Right lobe of liver (tissue), 6 donors: ENCODE results near the gene SNX32. TPM values are rescaled to one million over a fixed set of nuclear protein-coding genes. Genes with fewer than 3 reads are reported as not detected.

Experiments used
- ATAC-seq, 4 donors: fragments of 200-7000 bp; cut with Tn5 transposase; one replicate each; pipeline ENCODE4 v1.9.1; 2020; ENCODE audit warnings: mild to moderate bottlenecking in 4 of 4, moderate library complexity in 4 of 4
- DNase-seq, 3 donors: peaks; one replicate each; pipeline ENCODE4 v3.0.0-alpha.2; 2020
- H3K27ac ChIP-seq, 3 donors: fragments of 200-600 bp; one replicate each; pipeline ENCODE4 v1.8.0; 2022
- H3K27me3 ChIP-seq, 2 donors: fragments of 200-600 bp; one replicate each; pipeline ENCODE4 v1.8.0; 2022
- H3K36me3 ChIP-seq, 4 donors: fragments of 200-600 bp; sonication (generic) in 1 of 4; one replicate each; pipeline versions ENCODE4 v1.5.1 to v1.8.0; 2017 to 2022; ENCODE audit warnings: control low read depth in 1 of 4
- H3K4me1 ChIP-seq, 4 donors: fragments of 200-600 bp; sonication (generic) in 1 of 4; one replicate each; pipeline versions ENCODE4 v1.5.1 to v1.8.0; 2017 to 2022; ENCODE audit warnings: control low read depth in 1 of 4
- H3K4me3 ChIP-seq, 3 donors: fragments of 200-600 bp; one replicate each; pipeline ENCODE4 v1.8.0; 2022
- H3K9me3 ChIP-seq, 4 donors: fragments of 200-600 bp; sonication (generic) in 1 of 4; one replicate each; pipeline versions ENCODE4 v1.5.1 to v1.8.0; 2017 to 2022; ENCODE audit warnings: control low read depth in 1 of 4
- POLR2A ChIP-seq: fragments of 450-650 bp; IDR thresholded peaks from one replicate; pipeline ENCODE4 v1.6.1; 2017; ENCODE audit warnings: antibody characterized with exemption, mild to moderate bottlenecking
- WGBS: methylation state at CpG from one replicate; pipeline ENCODE4 v1.1.6; 2018; ENCODE audit warnings: low coverage, low lambda C conversion rate; ENCODE audit not compliant: insufficient coverage; ENCODE audit errors: missing lambda C conversion rate; 5-methylcytosine and 5-hydroxymethylcytosine counted together
- intact Hi-C, 2 donors: fragments of 100-400 bp; cut with DNase I; formaldehyde crosslinking; loops; one replicate each; pipeline versions ENCODE4 v1.11.2 to v1.14.1; 2022
- total RNA-seq, 6 experiments: library from RNA; depleted of rRNA in 2 of 6; stranded (reverse); fragments of >200 nt in 2 of 6; fragmentation: NEBNext Ultra II Directional in 3 of 6; extraction: Animal tissue kit (Norgen Biotek cat#: 25700) in 3 of 6; gene quantifications; one replicate each; pipeline versions ENCODE4 v1.1.0 to v1.2.4, GENCODE V29; 2016 to 2023
- TF ChIP-seq, protein P1 (sequence below), 4 donors: fragments of 200-600 bp in 3 of 4; fragments of 450-650 bp in 1 of 4; IDR thresholded peaks; one replicate each; pipeline versions ENCODE4 v1.5.1 to v1.8.0; 2016 to 2022; ENCODE audit warnings: antibody characterized with exemption in 4 of 4, mild to moderate bottlenecking in 2 of 4
- donor health status: DM: no; HTN: yes; CAD: no.
- donor health status: DM: no; HTN: no; CAD: no.
- donor health status: DM: no; HTN: no; CAD: no.
- donor health status: DM: no; HTN: yes; CAD: no.
- donor health status: DM: no; HTN: yes; CAD: no.

Gene SNX32
- total RNA-seq, 6 experiments from 2014 or later = 0.16 to 0.37 (median 0.31) TPM; not detected in 3

DNA sequence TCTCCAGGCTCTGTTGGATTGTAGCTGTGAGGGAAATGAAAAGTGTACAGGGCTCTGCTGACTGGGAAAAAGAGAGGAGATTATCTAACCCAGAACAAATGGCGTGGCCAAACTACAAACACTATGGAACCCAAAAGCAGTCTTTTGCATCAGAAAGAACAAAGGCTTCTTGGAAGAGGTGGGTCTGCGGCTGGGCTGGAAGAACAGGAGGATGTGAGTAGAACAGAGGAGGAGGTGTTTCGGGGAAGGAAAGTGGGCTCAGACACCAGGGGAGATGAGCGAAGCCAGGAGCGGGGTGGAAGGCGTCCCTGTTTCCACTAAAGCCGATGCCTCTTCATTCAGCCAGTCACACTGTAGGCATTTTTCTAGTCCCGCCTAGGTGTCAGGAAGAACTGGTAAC, 34.9 kb upstream of the SNX32 start:
- WGBS = 89% methylated on average over 7 of the region's 8 CpGs
- H3K4me1 ChIP-seq = no peaks in the 10 kb centered on the region
- H3K36me3 ChIP-seq = no peaks in the 10 kb centered on the region
- H3K27ac ChIP-seq = no peak overlapping the region
- no peak for ATAC-seq
- DNase-seq = no peak
- no peak for TF ChIP-seq POLR2A
- TF ChIP-seq, protein P1, sequence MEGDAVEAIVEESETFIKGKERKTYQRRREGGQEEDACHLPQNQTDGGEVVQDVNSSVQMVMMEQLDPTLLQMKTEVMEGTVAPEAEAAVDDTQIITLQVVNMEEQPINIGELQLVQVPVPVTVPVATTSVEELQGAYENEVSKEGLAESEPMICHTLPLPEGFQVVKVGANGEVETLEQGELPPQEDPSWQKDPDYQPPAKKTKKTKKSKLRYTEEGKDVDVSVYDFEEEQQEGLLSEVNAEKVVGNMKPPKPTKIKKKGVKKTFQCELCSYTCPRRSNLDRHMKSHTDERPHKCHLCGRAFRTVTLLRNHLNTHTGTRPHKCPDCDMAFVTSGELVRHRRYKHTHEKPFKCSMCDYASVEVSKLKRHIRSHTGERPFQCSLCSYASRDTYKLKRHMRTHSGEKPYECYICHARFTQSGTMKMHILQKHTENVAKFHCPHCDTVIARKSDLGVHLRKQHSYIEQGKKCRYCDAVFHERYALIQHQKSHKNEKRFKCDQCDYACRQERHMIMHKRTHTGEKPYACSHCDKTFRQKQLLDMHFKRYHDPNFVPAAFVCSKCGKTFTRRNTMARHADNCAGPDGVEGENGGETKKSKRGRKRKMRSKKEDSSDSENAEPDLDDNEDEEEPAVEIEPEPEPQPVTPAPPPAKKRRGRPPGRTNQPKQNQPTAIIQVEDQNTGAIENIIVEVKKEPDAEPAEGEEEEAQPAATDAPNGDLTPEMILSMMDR (IDR thresholded peaks at IDR 0.05) = no peak
- H3K27me3 ChIP-seq = no peaks in the 10 kb centered on the region
- no peak overlapping the region for H3K4me3 ChIP-seq
- no peaks in the 10 kb centered on the region for H3K9me3 ChIP-seq
- intact Hi-C loops = no loop called here

DNA sequence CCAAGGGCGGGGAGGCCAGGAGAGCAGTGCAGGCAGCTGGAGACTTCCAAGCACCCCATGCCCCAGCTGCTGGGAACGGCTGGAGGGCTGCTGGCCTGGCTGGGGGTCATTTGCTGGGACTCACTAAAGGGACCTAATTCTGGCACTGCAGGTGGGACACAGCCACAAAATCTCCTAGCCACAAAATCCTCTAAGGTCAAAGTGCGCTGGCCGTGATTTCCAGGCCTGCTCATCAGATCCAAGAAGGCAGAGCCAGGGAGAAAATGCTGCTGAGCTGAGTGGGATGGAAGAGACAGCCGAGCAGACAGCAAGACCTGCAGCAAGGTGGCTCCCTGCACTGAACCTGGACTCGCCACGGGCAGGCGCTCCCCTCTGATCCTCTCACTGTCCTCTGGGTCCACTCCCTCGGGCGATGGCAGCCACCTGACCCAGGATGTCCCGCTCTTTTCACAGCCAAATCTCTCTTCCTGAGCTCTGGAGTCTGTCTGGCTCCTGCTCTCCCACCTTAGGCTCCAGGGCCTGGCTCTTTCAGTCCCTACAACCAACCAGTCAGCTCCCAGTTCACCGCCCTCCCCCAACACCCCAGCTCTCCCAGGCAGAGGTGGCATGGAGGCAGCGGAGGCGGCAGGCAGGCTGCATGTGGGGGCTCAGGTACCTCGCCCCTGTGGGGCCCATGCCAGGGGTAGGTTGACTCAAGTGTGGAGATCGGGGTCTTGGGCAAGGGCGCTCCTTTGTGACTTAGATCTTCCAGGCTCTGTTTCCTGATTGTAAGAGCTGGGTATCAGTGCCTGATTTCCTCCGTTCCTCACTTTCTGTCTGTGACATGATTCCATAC, 32.4 kb upstream of the SNX32 start:
- Histone ChIP-seq H3K4me3 (no peak overlapping the region), H3K4me1 (no peaks in the 10 kb centered on the region), H3K27me3 (no peaks in the 10 kb centered on the region), H3K36me3 (no peaks in the 10 kb centered on the region), H3K9me3 (no peaks in the 10 kb centered on the region), H3K27ac (no peak overlapping the region)
- 77% methylated on average over 12 of the region's 18 CpGs for WGBS
- DNase-seq (no peak), ATAC-seq (no peak)
- no peak for TF ChIP-seq POLR2A
- TF ChIP-seq, protein P1 (IDR thresholded peaks at IDR 0.05) = no peak
- intact Hi-C loops = no loop called here

DNA sequence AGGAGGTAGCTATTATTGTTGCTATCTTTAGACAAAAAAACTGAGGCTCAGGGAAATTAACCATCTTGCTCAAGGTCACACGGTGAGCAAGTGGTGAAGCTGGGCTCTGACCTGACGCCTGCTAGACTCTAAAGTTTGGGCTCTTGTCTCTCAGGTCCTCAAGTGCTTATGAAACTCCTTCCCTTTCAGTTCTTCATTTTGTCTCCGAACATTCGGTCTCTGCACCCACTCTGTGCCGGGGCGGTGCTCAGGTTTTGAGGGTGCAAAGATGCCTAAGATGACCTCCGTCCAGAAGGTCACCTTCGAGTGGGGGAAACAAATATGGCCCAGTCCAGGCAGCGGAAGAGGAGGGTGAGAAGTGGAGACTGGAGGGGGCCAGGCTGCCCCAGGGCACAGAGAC, 30.9 kb upstream of the SNX32 start:
- Histone ChIP-seq H3K36me3 (no peaks in the 10 kb centered on the region), H3K4me3 (no peak overlapping the region), H3K27ac (no peak overlapping the region), H3K9me3 (no peaks in the 10 kb centered on the region), H3K27me3 (no peaks in the 10 kb centered on the region), H3K4me1 (no peaks in the 10 kb centered on the region)
- 61% methylated on average over 4 of the region's 9 CpGs for WGBS
- DNase-seq = no peak
- TF ChIP-seq, protein P1 (IDR thresholded peaks at IDR 0.05) = no peak
- TF ChIP-seq POLR2A = no peak
- ATAC-seq = no peak
- intact Hi-C loops = no loop called here

DNA sequence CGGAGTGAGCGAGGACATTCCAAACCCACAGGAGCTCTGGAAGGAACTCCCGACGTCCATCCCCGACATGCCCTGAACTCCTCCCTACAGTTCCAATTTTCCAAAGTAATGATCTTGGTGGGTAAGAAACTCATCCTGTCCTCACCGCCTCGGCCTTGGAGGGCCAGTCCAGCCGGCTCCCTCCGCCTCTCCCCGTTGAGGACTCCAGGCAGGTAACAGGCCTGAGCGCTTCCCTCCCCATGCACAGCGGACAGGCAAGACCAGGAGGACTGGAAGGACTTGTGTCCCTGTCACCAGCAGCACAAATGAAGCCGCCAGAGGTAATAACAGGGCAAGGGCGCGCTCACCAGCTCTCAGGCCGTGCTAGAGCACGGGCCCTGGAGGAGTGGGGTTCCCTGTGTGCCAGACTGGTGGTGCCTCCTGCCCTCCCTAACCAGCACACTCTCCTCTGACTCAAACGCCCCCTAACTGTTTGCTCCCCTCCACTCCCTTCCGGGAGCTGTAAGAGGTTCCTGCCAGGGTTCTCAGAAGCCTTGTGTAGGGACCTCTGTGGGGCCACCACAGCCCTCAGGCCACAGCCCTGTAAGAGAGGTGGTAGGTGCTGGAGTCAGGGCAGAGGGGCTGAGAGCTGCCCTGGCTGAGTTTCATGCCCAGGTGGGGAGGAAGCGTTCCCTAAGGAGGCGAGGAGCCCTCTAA, 29.8 kb upstream of the SNX32 start:
- no peaks in the 10 kb centered on the region for H3K9me3 ChIP-seq
- H3K4me3 ChIP-seq = no peak overlapping the region
- no peak for DNase-seq
- H3K36me3 ChIP-seq = no peaks in the 10 kb centered on the region
- ATAC-seq = no peak
- no peaks in the 10 kb centered on the region for H3K4me1 ChIP-seq
- H3K27ac ChIP-seq = no peak overlapping the region
- WGBS = 25% methylated on average over 4 of the region's 21 CpGs
- intact Hi-C loops = no loop called here
- no peak for TF ChIP-seq POLR2A
- TF ChIP-seq, protein P1 (IDR thresholded peaks at IDR 0.05) = no peak
- H3K27me3 ChIP-seq = no peaks in the 10 kb centered on the region
